Karpas-422 (cell line): ENCODE measurements around the gene TMEM132E. TPM values are rescaled to one million over a fixed set of nuclear protein-coding genes. Genes with fewer than 3 reads are reported as not detected.

Experiments used
- DNase-seq: peaks from one replicate; pipeline ENCODE4 v3.0.0-alpha.2; 2015
- H2AFZ ChIP-seq: fragments of 200-600 bp; sonication (generic); 2 replicates; pipeline ENCODE4 v1.6.1; 2014; ENCODE audit warnings: antibody characterized with exemption, low read length, mixed read lengths
- H3K27ac ChIP-seq: fragments of 200-600 bp; sonication (generic); 2 replicates; pipeline ENCODE4 v1.5.1; 2014; ENCODE audit warnings: mild to moderate bottlenecking, low read length, moderate library complexity
- H3K27me3 ChIP-seq: fragments of 200-600 bp; sonication (generic); 2 replicates; pipeline ENCODE4 v1.6.1; 2014; ENCODE audit warnings: low read length, mixed read lengths
- H3K36me3 ChIP-seq: fragments of 200-600 bp; sonication (generic); 2 replicates; pipeline ENCODE4 v1.6.1; 2014; ENCODE audit warnings: low read length, mixed read lengths; ENCODE audit not compliant: insufficient read depth
- H3K4me1 ChIP-seq: fragments of 200-600 bp; sonication (generic); 2 replicates; pipeline ENCODE4 v1.6.1; 2014; ENCODE audit warnings: mild to moderate bottlenecking, low read length, mixed read lengths
- H3K4me2 ChIP-seq: fragments of 200-600 bp; sonication (generic); 2 replicates; pipeline ENCODE4 v1.6.1; 2014; ENCODE audit warnings: low read length, low read depth, mild to moderate bottlenecking; ENCODE audit not compliant: poor library complexity, severe bottlenecking
- H3K4me3 ChIP-seq: fragments of 200-600 bp; sonication (generic); 2 replicates; pipeline ENCODE4 v1.5.1; 2014; ENCODE audit warnings: mild to moderate bottlenecking, antibody characterized with exemption, low read length, mixed read lengths
- H3K79me2 ChIP-seq: fragments of 200-600 bp; sonication (generic); 2 replicates; pipeline ENCODE4 v1.6.1; 2014; ENCODE audit warnings: mild to moderate bottlenecking, low read length, mixed read lengths
- H3K9ac ChIP-seq: fragments of 200-600 bp; sonication (generic); 2 replicates; pipeline ENCODE4 v1.6.0; 2014; ENCODE audit warnings: low read length
- H3K9me2 ChIP-seq: fragments of 200-600 bp; sonication (generic), shearing (Covaris generic); replicated peaks from 2 replicates; pipeline ENCODE4 v1.6.0; 2014; ENCODE audit warnings: mild to moderate bottlenecking, low read length, moderate library complexity; ENCODE audit not compliant: insufficient read depth
- H3K9me3 ChIP-seq: fragments of 300-700, 200-600 bp; sonication (generic); 2 replicates; pipeline ENCODE4 v1.6.1; 2014; ENCODE audit warnings: low read length, mixed read lengths
- H4K20me1 ChIP-seq: fragments of 200-600 bp; sonication (generic); 2 replicates; pipeline ENCODE4 v1.6.1; 2014; ENCODE audit warnings: mild to moderate bottlenecking, antibody characterized with exemption, low read length, low read depth; ENCODE audit not compliant: insufficient read depth
- total RNA-seq: library from RNA; depleted of rRNA; stranded (reverse); fragments of >200 nt; shearing (Covaris generic); gene quantifications from 2 replicates; pipeline ENCODE4 v1.2.3, GENCODE V29; 2014; ENCODE audit warnings: low replicate concordance; rRNA removed

Gene TMEM132E
- total RNA-seq, 1 experiment from 2014 or later = not detected

- H3K4me3 ChIP-seq = no peak overlapping the region
- no peaks in the 10 kb centered on the region for H3K36me3 ChIP-seq
- H3K79me2 ChIP-seq = no peaks in the 10 kb centered on the region
- H2AFZ ChIP-seq = no peak overlapping the region
- H3K9ac ChIP-seq = no peak overlapping the region
- H3K9me3 ChIP-seq = no peaks in the 10 kb centered on the region
- H3K4me1 ChIP-seq = no peaks in the 10 kb centered on the region
- H3K27ac ChIP-seq = no peak overlapping the region
- H4K20me1 ChIP-seq = no peaks in the 10 kb centered on the region
- no peak for DNase-seq
- H3K9me2 ChIP-seq = no peaks in the 10 kb centered on the region
- H3K27me3 ChIP-seq = no peaks in the 10 kb centered on the region
- H3K4me2 ChIP-seq = no peak overlapping the region
These were observed 104.0 kb downstream of the TMEM132E start for GRCh38 chr17:34683390-34683789.

Other genes starting within 250 kb of the TMEM132E start
- gene CCL13, start 223.1 kb upstream of the TMEM132E start, total RNA-seq = not detected in 2 replicates
- gene CCL1, start 216.3 kb upstream of the TMEM132E start, total RNA-seq = not detected in 2 replicates